Ovary (tissue), 9 donors: ENCODE measurements around the gene ABI3. TPM values are rescaled to one million over a fixed set of nuclear protein-coding genes. Genes with fewer than 3 reads are reported as not detected.
"Not testable (repeated sequence)": the region's sequence is repeated elsewhere in the genome, so short reads cannot be mapped to it uniquely, and the experiment has no call there.

Experiments
- DNase-seq, 5 donors: peaks; one replicate each; pipeline ENCODE4 v3.0.0-alpha.2; 2019 to 2020
- H3K27ac ChIP-seq, 2 donors: fragments of 200-600 bp; one replicate each; pipeline versions ENCODE4 v1.5.1 to v1.8.0; 2019 to 2022
- H3K27me3 ChIP-seq: fragments of 200-600 bp; one replicate; pipeline ENCODE4 v1.8.0; 2022
- H3K36me3 ChIP-seq: fragments of 200-600 bp; sonication (generic); one replicate; pipeline ENCODE4 v1.5.1; 2019
- H3K4me1 ChIP-seq: one replicate; pipeline ENCODE4 v1.8.1; 2013; ENCODE audit warnings: mild to moderate bottlenecking, moderate library complexity; ENCODE audit not compliant: insufficient read depth
- H3K4me3 ChIP-seq: fragments of 200-600 bp; sonication (generic); one replicate; pipeline ENCODE4 v1.5.1; 2017
- H3K9me3 ChIP-seq, 2 donors: fragments of 200-600 bp in 1 of 2; sonication (generic) in 1 of 2; one replicate each; pipeline versions ENCODE4 v1.5.1 to v1.8.1; 2013 to 2019; ENCODE audit warnings: mild to moderate bottlenecking in 1 of 2, moderate library complexity in 1 of 2
- CTCF ChIP-seq, 3 donors: fragments of 450-650 bp in 2 of 3; fragments of 200-600 bp in 1 of 3; IDR thresholded peaks; one replicate each; pipeline versions ENCODE4 v1.5.1 to v1.8.0; 2016 to 2022; ENCODE audit warnings: antibody characterized with exemption in 3 of 3, mild to moderate bottlenecking in 1 of 3
- EP300 ChIP-seq: sonication (generic); formaldehyde crosslinking; IDR thresholded peaks from one replicate; pipeline ENCODE4 v1.6.1; 2017; ENCODE audit warnings: antibody characterized with exemption
- POLR2A ChIP-seq: fragments of 450-650 bp; IDR thresholded peaks from one replicate; pipeline ENCODE4 v1.6.1; 2017; ENCODE audit warnings: antibody characterized with exemption, mild to moderate bottlenecking, moderate library complexity
- WGBS, 3 donors: extraction: QIAGEN DNeasy Blood & Tissue Kit in 1 of 3; methylation state at CpG; one replicate each; pipeline versions ENCODE4 v1.1.5 to v1.1.7; 2013 to 2017; 5-methylcytosine and 5-hydroxymethylcytosine counted together
- intact Hi-C, 4 donors: fragments of 100-400 bp; cut with DNase I; formaldehyde crosslinking; loops; one replicate each; pipeline versions ENCODE4 v1.11.0 to v1.15.1; 2022 to 2023
- polyA plus RNA-seq, 2 donors: library from polyadenylated mRNA; stranded (reverse); fragments of 200-250 nt in 1 of 2; fragments of 350-450 nt in 1 of 2; fragmentation: Illumina TruSeq in 1 of 2; extraction: RNeasy Lipid Tissue Mini Kit (QIAGEN cat#74804) in 1 of 2; gene quantifications; one replicate each; pipeline ENCODE4 v1.2.3, GENCODE V29; 2013 to 2014
- total RNA-seq, 7 donors: library from RNA; depleted of rRNA in 2 of 7; stranded (reverse); fragments of >200 nt in 2 of 7; fragmentation: NEBNext Ultra II Directional in 3 of 7; extraction: Animal tissue kit (Norgen Biotek cat#: 25700) in 3 of 7; gene quantifications; one replicate each; pipeline versions ENCODE4 v1.1.0 to v1.2.4, GENCODE V29; 2016 to 2023
- donor health status: DM: no; HTN: no; CAD: no; lungs with moderate emphysema.
- donor health status: DM: no; HTN: no; CAD: no.
- donor health status: Bipolar disorder and iron deficiency.
- donor health status: DM: yes; HTN: yes; CAD: no.
- donor health status: DM: no; HTN: no; CAD: no.
- donor health status: DM: yes; HTN: yes; CAD: no.

Gene ABI3
- total and polyA plus RNA-seq, 9 donors, result 2.3 to 6.7 (median 4.4) TPM

- no peak overlapping the region for H3K4me3 ChIP-seq
- intact Hi-C loops, result no loop called here
- TF ChIP-seq POLR2A (no peak), CTCF (IDR thresholded peaks at IDR 0.05) (no peak)
- H3K27me3 ChIP-seq, result no peaks in the 10 kb centered on the region
- no peak overlapping the region for H3K27ac ChIP-seq
- H3K9me3 ChIP-seq, result peaks cover 0 to 3% of the 10 kb centered on the region in 2 donors
- no peaks in the 10 kb centered on the region for H3K4me1 ChIP-seq
- H3K36me3 ChIP-seq, result no peaks in the 10 kb centered on the region
- 74 to 87% (median 85%) methylated on average over 6 of the region's 6 CpGs for WGBS, 3 donors
- no peak for DNase-seq
Measured at GRCh38 chr17:49180998-49181635, 29.4 kb upstream of the ABI3 start.

GRCh38 chr17:49183341-49183740, 27.2 kb upstream of the ABI3 start:
- Histone ChIP-seq H3K4me3 (no peak overlapping the region), H3K36me3 (no peaks in the 10 kb centered on the region), H3K9me3 (peaks cover 0 to 3% of the 10 kb centered on the region in 2 donors), H3K27ac (no peak overlapping the region), H3K4me1 (no peaks in the 10 kb centered on the region), H3K27me3 (no peaks in the 10 kb centered on the region)
- TF ChIP-seq POLR2A, result no peak
- TF ChIP-seq CTCF (IDR thresholded peaks at IDR 0.05), result no peak
- no peak for TF ChIP-seq EP300
- intact Hi-C loops, result no loop called here
- DNase-seq, result no peak
- WGBS, 3 donors, result 78 to 92% (median 79%) methylated on average over 5 of the region's 5 CpGs

DNA sequence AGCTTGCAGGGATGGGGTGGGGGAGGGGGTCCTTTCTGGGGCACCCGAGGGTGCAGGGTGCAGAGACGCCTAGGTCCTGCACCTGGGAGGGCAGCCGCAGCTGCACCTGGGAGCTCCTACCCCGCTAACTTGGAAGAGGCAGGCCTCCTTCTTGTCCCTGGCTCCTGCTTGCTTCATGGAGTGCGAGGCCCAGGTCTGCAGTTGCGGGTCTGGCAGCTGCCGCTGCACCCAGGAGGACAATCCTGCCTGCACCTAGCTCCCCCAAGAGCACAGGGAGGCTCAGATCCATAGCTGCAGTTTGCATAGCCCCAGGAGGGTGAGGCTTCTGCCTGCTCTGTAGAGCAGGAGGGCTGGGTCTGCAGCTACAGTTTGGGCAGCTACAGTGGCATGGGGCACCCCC, 26.7 kb upstream of the ABI3 start:
- intact Hi-C loops, result no loop called here
- no peak for TF ChIP-seq EP300
- TF ChIP-seq CTCF (IDR thresholded peaks at IDR 0.05), result no peak
- no peak for TF ChIP-seq POLR2A
- no peak overlapping the region for H3K27ac ChIP-seq
- H3K9me3 ChIP-seq, result peaks cover 0 to under 1% of the 10 kb centered on the region in 2 donors
- H3K36me3 ChIP-seq, result no peaks in the 10 kb centered on the region
- no peak overlapping the region for H3K4me3 ChIP-seq
- H3K4me1 ChIP-seq, result no peaks in the 10 kb centered on the region
- H3K27me3 ChIP-seq, result no peaks in the 10 kb centered on the region
- DNase-seq, result no peak
- WGBS, 3 donors, result 82 to 89% (median 86%) methylated on average over 6 to 7 of the region's 7 CpGs

GRCh38 chr17:49184522-49184921, 26.0 kb upstream of the ABI3 start:
- H3K4me1 ChIP-seq, H3K9me3 ChIP-seq, H3K27me3 ChIP-seq, H3K36me3 ChIP-seq, H3K4me3 ChIP-seq, H3K27ac ChIP-seq, DNase-seq, intact Hi-C loops: not testable (repeated sequence)

DNA sequence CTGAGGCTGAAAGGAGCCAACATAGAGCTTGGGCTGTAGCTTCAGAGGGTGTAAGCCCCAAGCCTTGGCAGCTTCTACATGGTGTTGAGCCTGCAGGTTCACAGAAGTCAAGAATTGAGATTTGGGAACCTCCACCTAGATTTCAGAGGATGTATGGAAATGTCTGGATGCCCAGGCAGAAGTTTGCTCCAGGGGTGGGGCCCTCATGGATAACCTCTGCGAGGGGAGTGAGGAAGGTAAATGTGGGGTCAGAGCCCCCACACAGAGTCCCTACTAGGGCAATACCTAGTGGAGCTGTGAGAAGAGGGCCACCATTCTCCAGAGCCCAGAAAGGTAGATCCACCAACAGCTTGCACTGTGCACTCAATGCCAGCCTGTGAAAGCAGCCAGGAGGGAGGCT, 25.1 kb upstream of the ABI3 start:
- H3K27me3 ChIP-seq, DNase-seq, H3K27ac ChIP-seq, H3K36me3 ChIP-seq, H3K9me3 ChIP-seq, intact Hi-C loops, H3K4me3 ChIP-seq, H3K4me1 ChIP-seq: not testable (repeated sequence)
- 91 to 94% (median 92%) methylated on average over 1 of the region's 1 CpG for WGBS, 3 donors
